Heart left ventricle (tissue), 16 donors: ENCODE data around the gene MKKS. TPM values are rescaled to one million over a fixed set of nuclear protein-coding genes. Genes with fewer than 3 reads are reported as not detected.

Source experiments
- ATAC-seq, 4 donors: fragments of 200-7000 bp; cut with Tn5 transposase; one replicate each; pipeline ENCODE4 v1.9.1; 2020 to 2022; ENCODE audit warnings: moderate library complexity in 4 of 4, mild to moderate bottlenecking in 3 of 4, moderate number of reproducible peaks in 1 of 4
- DNase-seq, 5 donors: peaks; one replicate each; pipeline ENCODE4 v3.0.0-alpha.2; 2020
- H3K27ac ChIP-seq, 12 donors: fragments of 200-600 bp; sonication (generic) in 4 of 12; one replicate each; pipeline versions ENCODE4 v1.5.0 to v1.8.0; 2016 to 2022; ENCODE audit warnings: mild to moderate bottlenecking in 2 of 12
- H3K27me3 ChIP-seq, 9 donors: fragments of 200-600 bp; sonication (generic) in 2 of 9; one replicate each; pipeline versions ENCODE4 v1.5.1 to v1.8.0; 2016 to 2022; ENCODE audit warnings: mild to moderate bottlenecking in 3 of 9
- H3K36me3 ChIP-seq, 9 donors: fragments of 200-600 bp; sonication (generic) in 2 of 9; one replicate each; pipeline versions ENCODE4 v1.5.0 to v1.8.0; 2018 to 2022; ENCODE audit warnings: mild to moderate bottlenecking in 2 of 9
- H3K4me1 ChIP-seq, 12 donors: fragments of 200-600 bp; sonication (generic) in 4 of 12; one replicate each; pipeline versions ENCODE4 v1.5.0 to v1.8.0; 2016 to 2022; ENCODE audit warnings: mild to moderate bottlenecking in 3 of 12
- H3K4me3 ChIP-seq, 12 donors: fragments of 200-600 bp; sonication (generic) in 4 of 12; one replicate each; pipeline versions ENCODE4 v1.5.0 to v1.8.0; 2017 to 2022; ENCODE audit warnings: mild to moderate bottlenecking in 9 of 12, moderate library complexity in 4 of 12
- H3K9me3 ChIP-seq, 12 donors: fragments of 200-600 bp; sonication (generic) in 4 of 12; one replicate each; pipeline versions ENCODE4 v1.5.0 to v1.8.0; 2016 to 2022; ENCODE audit warnings: mild to moderate bottlenecking in 1 of 12
- CTCF ChIP-seq, 12 donors: fragments of 200-600 bp; sonication (generic) in 4 of 12; IDR thresholded peaks; one replicate each; pipeline versions ENCODE4 v1.5.0 to v1.8.0; 2018 to 2022; ENCODE audit warnings: antibody characterized with exemption in 12 of 12, mild to moderate bottlenecking in 5 of 12
- POLR2A ChIP-seq, 2 donors: fragments of 450-650 bp; IDR thresholded peaks; one replicate each; pipeline ENCODE4 v1.6.1; 2017; ENCODE audit warnings: antibody characterized with exemption in 2 of 2, mild to moderate bottlenecking in 2 of 2, moderate library complexity in 2 of 2
- WGBS, 4 donors: extraction: QIAGEN DNeasy Blood & Tissue Kit in 2 of 4; methylation state at CpG; one replicate each; pipeline versions ENCODE4 v1.1.5 to v1.1.7; 2013 to 2018; 5-methylcytosine and 5-hydroxymethylcytosine counted together
- intact Hi-C, 10 donors: fragments of 100-400 bp; cut with DNase I; formaldehyde crosslinking; loops; one replicate each; pipeline versions ENCODE4 v1.11.1 to v1.14.2; 2022
- polyA plus RNA-seq, 2 donors: library from polyadenylated mRNA; stranded (reverse); fragments of 200-250 nt; gene quantifications; one replicate each; pipeline ENCODE4 v1.2.3, GENCODE V29; 2013
- total RNA-seq, 9 donors: library from RNA; depleted of rRNA in 2 of 9; stranded (reverse); fragments of >200 nt in 2 of 9; fragmentation: NEBNext Ultra II Directional in 3 of 9; extraction: Animal tissue kit (Norgen Biotek cat#: 25700) in 3 of 9; gene quantifications; one replicate each; pipeline versions ENCODE4 v1.1.0 to v1.2.4, GENCODE V29; 2016 to 2023
- donor health status: ischemic (EF 13 %, LVEDD 7.1; RV severe dilation, severe dysfunction).
- donor health status: healthy with polysubstance abuse.
- donor health status: DM: no; HTN: yes; CAD: no.
- donor health status: DM: no; HTN: no; CAD: no.
- donor health status: ischemic (EF 25% LVEDD 6.9; RV normal size, moderate dysfunction).
- donor health status: ischemic (EF 25% LVEDD 5.7; RV mildly dilated, moderate dysfunction).
- donor health status: healthy.
- donor health status: DM: yes; HTN: yes; CAD: no.
- donor health status: ischemic (EF 35%, LVEDD 5.7; RV mildly dilated, moderate dysfunction).
- donor health status: nonischemic (EF 11% LVEDD 7.7; RV severe dilation, severe dysfunction).
- donor health status: DM: yes; HTN: yes; CAD: no.
- donor health status: PGD.
- donor health status: ischemic (EF 29% LVEDD 5.4; RV normal size, mild dysfunction).
- donor health status: nonischemic (EF 23%, LVEDD 6.1; RV moderate dilation, normal function).

MKKS gene
- total and polyA plus RNA-seq, 11 donors: 12.0 to 30.1 (median 19.0) TPM

DNA sequence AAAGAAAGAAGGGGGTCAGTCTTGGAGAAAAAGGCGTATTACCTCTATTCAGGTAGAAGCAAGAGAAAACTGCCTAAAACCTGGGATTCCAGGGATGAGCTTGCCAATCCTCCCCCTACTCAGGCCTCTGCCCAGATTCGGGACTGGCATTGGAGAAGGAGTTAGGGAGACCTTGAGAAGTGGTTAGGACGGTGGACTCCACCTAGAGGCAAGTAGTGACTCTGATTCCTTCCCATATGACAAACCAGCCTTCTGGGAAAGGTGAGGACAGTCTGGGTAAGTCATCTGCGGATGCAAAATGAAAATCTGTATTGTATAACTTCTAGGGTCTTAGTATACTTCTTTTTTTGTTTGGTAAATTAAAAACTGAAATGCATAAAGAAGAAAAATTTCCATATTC is 44.9 kb upstream of the MKKS start:
- no peak for ATAC-seq
- Histone ChIP-seq H3K4me3 (no peak overlapping the region), H3K36me3 (no peaks in the 10 kb centered on the region), H3K4me1 (peaks cover 0 to 30% (median 12%) of the 10 kb centered on the region in 12 donors), H3K27ac (no peak overlapping the region), H3K27me3 (no peaks in the 10 kb centered on the region), H3K9me3 (no peaks in the 10 kb centered on the region)
- TF ChIP-seq POLR2A (IDR thresholded peaks at IDR 0.05) (no peak), CTCF (IDR thresholded peaks at IDR 0.05) (no peak)
- 92 to 95% (median 94%) methylated on average over 4 of the region's 4 CpGs for WGBS, 4 donors
- intact Hi-C loops: loop anchor here in 5 of 10 donors (10.0 kb wide), 5 partner anchors 46 to 1066 kb away; no protein-coding TSS in a partner anchor
- DNase-seq: no peak

DNA sequence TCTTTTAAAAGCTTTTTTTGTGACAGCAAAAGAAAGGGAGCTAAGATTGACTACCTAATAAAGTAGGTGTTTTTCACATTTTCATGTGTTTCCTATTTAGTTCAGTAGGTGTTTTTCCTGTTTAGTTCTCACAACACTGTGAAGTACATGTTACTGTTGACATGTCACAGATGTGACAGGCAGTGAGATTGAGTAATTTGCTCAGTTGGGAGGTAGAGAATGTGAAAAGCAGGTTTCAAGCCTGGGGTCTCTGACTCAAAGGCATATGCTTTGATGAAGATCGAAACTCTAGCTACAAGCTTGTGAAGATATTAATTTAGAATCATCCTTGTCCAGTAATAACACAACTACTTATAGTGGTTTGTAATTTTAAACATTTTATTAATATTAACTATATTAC is 44.2 kb upstream of the MKKS start:
- intact Hi-C loops: loop anchor here in 5 of 10 donors (10.0 kb wide), 5 partner anchors 47 to 1067 kb away; no protein-coding TSS in a partner anchor
- Histone ChIP-seq H3K36me3 (no peaks in the 10 kb centered on the region), H3K9me3 (no peaks in the 10 kb centered on the region), H3K27me3 (no peaks in the 10 kb centered on the region), H3K27ac (no peak overlapping the region), H3K4me3 (no peak overlapping the region), H3K4me1 (peaks cover 0 to 37% (median 12%) of the 10 kb centered on the region in 12 donors)
- no peak for ATAC-seq
- TF ChIP-seq CTCF (IDR thresholded peaks at IDR 0.05) (no peak), POLR2A (IDR thresholded peaks at IDR 0.05) (no peak)
- 93 to 100% (median 98%) methylated on average over 1 of the region's 1 CpG for WGBS, 4 donors
- DNase-seq: no peak

DNA sequence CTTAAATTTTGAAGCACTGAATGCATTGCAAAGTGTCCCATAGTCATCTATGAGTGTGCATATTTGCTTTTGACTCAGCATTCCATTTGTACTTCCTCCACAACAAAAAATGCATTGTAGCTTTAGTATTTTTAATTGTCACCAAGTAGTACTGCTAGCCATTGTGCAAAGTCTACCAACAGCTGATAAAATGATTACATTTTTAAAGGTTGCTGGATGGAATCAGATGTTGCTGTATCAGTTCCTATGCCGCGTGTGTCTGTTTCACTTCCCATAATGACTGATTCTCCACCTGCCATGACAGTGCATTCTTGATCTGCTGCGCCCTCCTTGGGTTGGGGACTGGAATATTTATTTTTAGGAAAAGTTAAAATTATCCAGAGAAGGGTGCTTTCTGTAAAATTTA is 42.3 kb upstream of the MKKS start:
- Histone ChIP-seq H3K36me3 (no peaks in the 10 kb centered on the region), H3K4me3 (no peak overlapping the region), H3K27me3 (no peaks in the 10 kb centered on the region), H3K27ac (peak overlapping the region in 1 of 12 donors; percentile 67), H3K9me3 (no peaks in the 10 kb centered on the region), H3K4me1 (peaks cover 0 to 40% (median 12%) of the 10 kb centered on the region in 12 donors)
- no peak for DNase-seq
- TF ChIP-seq CTCF (IDR thresholded peaks at IDR 0.05): no peak
- TF ChIP-seq POLR2A (IDR thresholded peaks at IDR 0.05): no peak
- WGBS, 4 donors: 64 to 82% (median 73%) methylated on average over 3 of the region's 3 CpGs
- peak in 3 of 4 donors; percentile 22 to 57 (median 52) for ATAC-seq
- intact Hi-C loops: loop anchor here in 5 of 10 donors (10.0 kb wide), 5 partner anchors 48 to 1068 kb away; no protein-coding TSS in a partner anchor

GRCh38 chr20:10475225-10475624 is 41.2 kb upstream of the MKKS start:
- ATAC-seq: peak in 2 of 4 donors; percentile 17 to 18

More at GRCh38 chr20:10475225-10475624, 41.2 kb upstream of the MKKS start:
- WGBS, 4 donors: 70 to 91% (median 80%) methylated on average over 2 of the region's 2 CpGs
- Histone ChIP-seq H3K9me3 (no peaks in the 10 kb centered on the region), H3K4me1 (peaks cover 0 to 45% (median 12%) of the 10 kb centered on the region in 12 donors), H3K4me3 (no peak overlapping the region), H3K27me3 (no peaks in the 10 kb centered on the region), H3K36me3 (no peaks in the 10 kb centered on the region), H3K27ac (peak overlapping the region in 6 of 12 donors; percentile 1 to 67 (median 44))
- intact Hi-C loops: loop anchor here in 5 of 10 donors (10.0 kb wide), 5 partner anchors 50 to 1070 kb away; no protein-coding TSS in a partner anchor
- TF ChIP-seq POLR2A (IDR thresholded peaks at IDR 0.05) (no peak), CTCF (IDR thresholded peaks at IDR 0.05) (no peak)
- no peak for DNase-seq
